D721Med (cell line): ENCODE measurements around the gene CSNK1G1.

Experiments
- DNase-seq: peaks from one replicate; pipeline ENCODE4 v3.0.0; 2011; ENCODE audit warnings: low spot score; ENCODE audit not compliant: insufficient read length
- FAIRE-seq: peaks from 2 replicates; lab custom pipeline; 2011; peaks lifted over from hg19 to GRCh38; lab: Jason Lieb, UNC
- CTCF ChIP-seq: IDR thresholded peaks from 2 replicates; pipeline ENCODE4 v1.5.1; 2012; ENCODE audit warnings: mild to moderate bottlenecking, control low read depth; ENCODE audit not compliant: insufficient read depth; ENCODE audit errors: missing control alignments

The CSNK1G1 gene

GRCh38 chr15:64138331-64138941, 217.5 kb downstream of the CSNK1G1 start:
- no peak for TF ChIP-seq CTCF
- FAIRE-seq = no peak
- DNase-seq = no peak

DNA sequence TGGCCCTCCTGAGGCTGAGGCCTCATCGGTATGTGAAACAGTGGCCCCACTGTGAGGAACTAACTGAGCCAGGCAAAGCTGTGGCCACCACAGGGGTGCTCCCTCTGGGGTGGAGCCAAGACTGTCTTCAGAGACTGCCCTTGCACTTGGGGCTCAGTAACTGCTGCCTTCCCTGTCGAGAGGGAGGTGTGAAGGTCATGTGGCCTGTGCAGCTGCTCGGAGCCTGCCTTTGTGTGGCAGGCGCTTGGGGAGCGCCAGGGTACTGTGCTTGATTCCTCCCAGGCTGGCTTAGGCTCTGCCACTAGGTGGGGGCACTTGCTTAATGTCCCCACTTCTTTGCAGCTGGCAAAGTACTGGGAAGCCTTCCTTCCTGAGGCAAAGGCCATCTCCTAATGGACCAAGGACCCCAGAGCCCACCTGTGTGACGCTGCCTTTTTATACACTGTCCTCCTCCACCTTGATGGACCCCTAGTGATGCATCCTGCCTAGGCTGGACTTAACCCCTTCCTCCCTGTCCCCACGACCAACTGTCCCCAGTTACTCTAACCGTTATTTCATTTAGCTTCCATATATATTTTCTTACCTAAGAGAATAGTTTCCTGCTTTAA, 218.6 kb downstream of the CSNK1G1 start:
- DNase-seq (no peak), FAIRE-seq (no peak)
- TF ChIP-seq CTCF = no peak

DNA sequence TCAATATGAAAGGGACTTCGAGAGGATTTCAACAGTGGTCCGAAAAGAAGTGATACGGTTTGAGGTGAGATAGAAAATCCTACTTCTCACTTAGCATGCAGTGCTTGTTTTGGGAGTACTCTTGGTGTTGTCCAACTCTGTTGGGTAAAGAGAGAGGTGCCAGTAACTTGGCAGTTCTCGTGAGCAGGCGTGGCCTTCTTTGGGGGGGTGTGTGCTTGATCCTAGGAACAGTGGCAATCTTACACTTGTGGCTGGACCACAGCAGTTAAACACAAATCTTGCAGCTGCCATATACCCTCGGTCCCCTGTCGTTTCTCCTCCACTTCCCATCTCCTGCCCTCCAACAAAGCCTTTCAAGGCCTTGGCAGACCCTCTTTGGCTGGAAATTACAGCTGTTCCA, 219.6 kb downstream of the CSNK1G1 start:
- FAIRE-seq (no peak), DNase-seq (no peak)
- no peak for TF ChIP-seq CTCF

- FAIRE-seq (no peak), DNase-seq (no peak)
- TF ChIP-seq CTCF = no peak
Measured at GRCh38 chr15:64134345-64134829, 221.6 kb downstream of the CSNK1G1 start.

GRCh38 chr15:64133623-64134344, 222.2 kb downstream of the CSNK1G1 start:
- TF ChIP-seq CTCF = no peak
- DNase-seq (no peak), FAIRE-seq (no peak)

DNA sequence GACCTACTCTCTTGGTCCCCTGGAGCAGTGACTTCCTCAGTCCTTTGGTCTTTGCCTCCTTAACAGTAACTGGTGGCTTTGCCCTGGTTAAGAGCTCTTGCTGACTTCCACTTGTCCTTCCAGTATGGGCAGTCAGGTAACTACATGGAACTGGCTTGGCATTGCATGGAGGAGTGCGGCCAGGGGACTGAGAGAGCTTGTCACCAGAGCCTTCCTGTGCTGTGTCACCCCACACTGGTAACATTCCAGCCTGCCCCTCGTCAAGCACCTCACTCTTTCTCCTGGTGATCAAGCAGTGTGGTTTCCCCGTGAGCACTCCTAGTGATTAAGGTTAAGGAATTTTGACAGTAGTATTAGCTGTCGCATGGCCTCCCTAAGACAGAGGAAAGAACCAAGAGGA, 223.8 kb downstream of the CSNK1G1 start:
- DNase-seq (no peak), FAIRE-seq (no peak)
- no peak for TF ChIP-seq CTCF
